Stimulated activated naive CD4-positive, alpha-beta T cell (primary cell): ENCODE measurements around the gene MT1H.
"Not testable (repeated sequence)": the region's sequence is repeated elsewhere in the genome, so short reads cannot be mapped to it uniquely, and the experiment has no call there.

Source experiments
- DNase-seq, 6 experiments: peaks; one replicate each; lab custom pipeline; 2025; lab: John Stamatoyannopoulos, UW

MT1H gene

DNA sequence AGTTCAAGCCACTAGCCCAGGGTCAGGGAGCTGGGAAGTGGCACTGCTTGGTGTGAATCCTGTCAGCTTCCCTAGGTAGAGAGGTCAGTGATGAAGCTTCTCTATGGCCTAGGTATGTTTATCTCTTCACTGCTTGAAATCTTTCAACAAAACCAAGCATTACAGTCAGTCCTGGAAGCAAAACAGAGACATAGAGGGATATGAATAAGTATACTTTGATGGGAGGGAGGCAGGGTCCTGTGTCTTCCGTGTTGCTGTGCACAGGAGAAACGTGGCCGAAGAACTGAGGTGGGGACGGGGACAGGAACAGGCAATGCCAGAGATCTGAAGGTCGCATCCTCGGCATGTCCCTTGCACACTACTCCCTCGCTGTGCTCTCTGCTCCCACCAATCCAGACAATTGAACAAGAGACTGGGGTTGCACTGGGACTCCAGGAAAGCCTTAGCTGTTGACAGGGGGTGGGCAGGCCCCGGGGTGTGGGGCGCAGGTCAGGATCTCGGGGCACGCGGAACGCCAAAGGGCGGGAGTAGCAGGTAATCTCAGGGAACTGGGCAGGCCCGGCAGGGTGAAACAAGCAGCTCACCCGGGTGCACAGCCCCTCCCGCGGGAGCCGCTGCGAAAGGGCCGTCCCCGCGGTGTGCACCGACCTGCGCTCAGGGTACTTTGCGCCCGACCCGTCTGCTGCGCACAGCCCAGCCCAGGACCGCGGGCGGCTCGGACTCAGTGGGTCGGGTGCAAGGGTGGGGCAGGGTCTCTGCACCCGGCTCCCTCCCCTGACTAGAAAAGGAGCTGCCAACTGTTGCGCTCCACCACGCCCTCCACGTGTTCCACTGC lies at the start of gene MT1H:
MT1H (plus strand) TSS at position 810 of the 835 bp plus-strand sequence. CDS start 71 bp downstream, outside the sequence.
- no peak for DNase-seq

DNA sequence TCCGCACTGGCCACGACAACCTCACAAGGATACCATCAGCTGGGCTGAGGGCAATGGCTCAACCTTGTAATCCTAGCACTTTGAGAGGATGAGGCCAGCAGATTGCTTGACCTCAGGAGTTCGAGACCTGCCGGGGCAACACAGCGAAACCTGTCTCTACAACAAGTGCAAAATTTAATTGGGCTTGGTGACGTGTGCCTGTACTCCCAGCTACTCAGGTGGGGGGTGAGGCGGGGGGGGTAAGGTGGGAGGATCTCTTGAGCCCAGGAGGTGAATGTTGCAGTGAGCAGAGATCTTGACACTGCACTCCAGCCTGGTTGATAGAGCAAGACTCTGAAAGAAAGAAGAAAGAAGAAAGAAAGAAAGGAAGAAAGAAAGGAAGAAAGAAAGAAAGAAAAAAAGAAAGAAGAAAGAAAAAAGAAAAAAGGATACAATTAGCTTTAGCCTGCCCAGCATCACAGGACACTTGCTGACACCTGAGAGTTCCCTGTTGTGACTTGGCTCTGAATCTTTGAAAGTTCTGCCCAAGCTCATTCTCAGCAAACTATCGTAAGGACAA lies 49.2 kb upstream of the MT1H start:
- no peak for DNase-seq

DNA sequence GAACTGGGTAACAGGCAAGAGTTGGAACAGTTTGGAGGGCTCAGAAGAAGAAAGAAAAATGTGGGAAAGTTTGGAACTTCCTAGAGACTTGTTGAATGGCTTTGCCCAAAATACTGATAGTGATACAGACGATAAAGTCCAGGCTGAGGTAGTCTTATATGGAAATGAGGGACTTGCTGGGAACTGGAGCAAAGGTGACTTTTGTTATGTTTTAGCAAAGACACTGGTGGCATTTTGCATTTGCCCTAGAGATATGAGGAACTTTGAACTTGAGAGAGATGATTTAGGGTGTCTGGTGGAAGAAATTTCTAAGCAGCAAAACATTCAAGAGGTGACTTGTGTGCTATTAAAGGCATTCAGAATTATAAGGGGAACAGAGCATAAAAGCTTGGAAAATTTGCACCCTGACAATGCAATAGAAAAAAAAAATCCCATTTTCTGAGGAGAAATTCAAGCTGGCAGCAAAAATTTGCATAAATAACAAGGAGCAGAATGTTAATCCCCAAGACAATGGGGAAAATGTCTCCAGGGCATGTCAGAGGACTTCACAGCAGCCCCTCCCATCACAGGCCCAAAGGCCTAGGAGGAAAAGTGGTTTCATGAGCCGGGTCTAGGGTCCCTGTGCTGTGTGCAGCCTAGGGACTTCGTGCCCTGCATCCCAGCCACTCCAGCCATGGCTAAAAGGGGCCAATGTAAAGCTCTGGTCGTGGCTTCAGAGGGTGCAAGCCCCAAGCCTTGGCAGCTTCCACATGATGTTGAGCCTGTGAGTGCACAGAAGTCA lies 47.8 kb upstream of the MT1H start:
- not testable (repeated sequence) for DNase-seq

DNA sequence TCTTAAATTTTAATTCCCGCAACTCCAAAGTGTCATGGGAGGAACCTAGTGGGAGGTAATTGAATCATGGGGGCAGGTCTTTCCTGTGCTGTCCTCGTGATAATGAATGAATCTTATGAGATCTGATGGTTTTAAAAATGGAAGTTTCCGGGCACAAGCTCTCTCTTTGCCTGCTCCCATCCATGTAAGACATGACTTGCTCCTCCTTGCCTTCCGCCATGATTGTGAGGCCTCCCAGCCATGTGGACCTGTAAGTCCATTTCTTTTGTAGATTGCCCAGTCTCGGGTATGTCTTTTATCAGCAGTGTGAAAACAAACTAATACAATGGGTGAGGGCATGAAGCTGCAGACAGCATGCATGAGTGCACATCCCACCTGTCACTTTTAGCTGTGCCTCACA lies 46.4 kb upstream of the MT1H start:
- DNase-seq: not testable (repeated sequence)

DNA sequence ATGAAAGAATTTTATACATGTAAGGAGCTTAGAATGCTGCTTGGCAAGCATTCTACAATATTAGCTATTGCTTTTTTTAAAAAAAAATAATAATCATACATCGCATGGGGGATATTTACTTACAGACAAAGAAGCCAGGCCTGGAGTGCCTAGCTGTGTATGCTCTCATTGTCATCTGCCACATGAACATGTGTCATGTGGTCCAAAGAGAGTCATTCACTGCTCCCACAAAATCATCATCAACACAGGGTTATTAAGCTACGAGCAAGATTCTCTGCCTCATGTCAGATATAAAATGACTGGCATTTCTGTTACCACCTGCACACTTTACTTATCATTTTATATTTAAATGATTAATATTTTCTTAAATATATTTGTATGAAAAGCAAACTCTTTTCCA lies 46.0 kb upstream of the MT1H start:
- DNase-seq: no peak

DNA sequence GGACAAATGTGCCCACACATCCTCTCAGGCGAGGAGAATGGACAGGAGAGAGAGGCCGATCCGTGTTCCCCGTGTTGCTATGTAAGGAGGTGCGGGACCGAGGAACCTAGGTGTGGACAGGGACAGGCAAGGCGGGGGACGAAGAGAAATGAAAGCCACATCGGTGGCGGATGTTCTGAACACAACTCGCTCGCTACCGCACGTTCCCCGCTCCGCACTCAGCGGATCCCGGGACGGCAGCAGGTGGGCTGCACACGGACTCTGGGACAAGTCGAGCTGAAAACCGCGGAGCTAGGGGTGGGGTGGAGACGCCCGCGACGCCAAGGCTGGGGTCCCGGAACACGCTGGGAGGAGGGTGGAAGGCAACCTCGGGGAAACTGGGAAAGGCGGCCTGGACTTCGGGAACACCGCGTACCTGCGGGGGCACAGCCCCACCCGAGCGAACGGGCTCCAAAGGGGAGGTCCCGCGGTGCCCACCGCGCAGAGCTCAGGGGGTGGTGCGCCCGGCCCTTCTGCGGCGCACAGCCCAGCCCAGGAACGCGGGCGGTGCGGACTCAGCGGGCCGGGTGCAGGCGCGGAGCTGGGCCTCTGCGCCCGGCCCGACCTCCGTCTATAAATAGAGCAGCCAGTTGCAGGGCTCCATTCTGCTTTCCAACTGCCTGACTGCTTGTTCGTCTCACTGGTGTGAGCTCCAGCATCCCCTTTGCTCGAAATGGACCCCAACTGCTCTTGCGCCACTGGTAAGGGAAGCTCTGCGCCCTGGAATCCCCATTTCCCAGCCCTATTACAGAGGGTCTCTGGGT lies 44.3 kb upstream of the MT1H start, which contains the start of gene MT1E:
MT1E (plus strand) TSS at position 642 of the 803 bp plus-strand sequence; CDS start at position 713, 71 bp downstream.
- DNase-seq: peak in 3 of 6 experiments; percentile 14 to 48 (median 27)

DNA sequence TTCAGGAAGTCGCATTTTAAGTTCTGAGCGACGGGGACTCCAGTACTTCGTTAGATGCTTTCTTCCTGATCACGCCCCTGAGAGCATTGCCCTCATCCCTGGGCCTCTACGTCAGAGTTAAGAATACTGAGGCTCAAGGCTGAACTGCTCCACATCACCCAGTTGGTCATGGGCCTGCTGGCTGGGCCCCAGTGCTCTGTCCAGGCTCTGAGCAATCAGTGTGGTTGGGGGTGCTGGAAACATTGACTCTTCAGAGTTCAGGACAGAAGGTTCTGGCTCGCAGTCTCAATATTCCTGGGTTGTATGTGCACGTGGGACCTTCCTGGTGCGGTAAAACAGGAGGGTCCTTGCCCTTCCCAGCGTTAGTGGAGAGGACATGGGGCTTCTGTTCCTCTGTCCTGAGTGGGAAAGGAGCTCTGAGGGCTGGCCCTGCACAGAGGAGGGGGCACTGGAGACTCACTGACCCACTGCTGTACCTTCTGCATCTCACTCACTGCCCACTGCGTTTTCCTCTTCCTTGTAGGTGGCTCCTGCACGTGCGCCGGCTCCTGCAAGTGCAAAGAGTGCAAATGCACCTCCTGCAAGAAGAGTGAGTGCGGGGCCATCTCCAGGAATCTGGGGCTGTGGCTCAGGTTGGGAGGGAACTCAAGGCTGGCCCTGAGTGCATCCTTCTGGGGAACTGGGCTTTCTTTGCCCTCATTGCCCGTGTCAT lies 43.5 kb upstream of the MT1H start:
- no peak for DNase-seq

DNA sequence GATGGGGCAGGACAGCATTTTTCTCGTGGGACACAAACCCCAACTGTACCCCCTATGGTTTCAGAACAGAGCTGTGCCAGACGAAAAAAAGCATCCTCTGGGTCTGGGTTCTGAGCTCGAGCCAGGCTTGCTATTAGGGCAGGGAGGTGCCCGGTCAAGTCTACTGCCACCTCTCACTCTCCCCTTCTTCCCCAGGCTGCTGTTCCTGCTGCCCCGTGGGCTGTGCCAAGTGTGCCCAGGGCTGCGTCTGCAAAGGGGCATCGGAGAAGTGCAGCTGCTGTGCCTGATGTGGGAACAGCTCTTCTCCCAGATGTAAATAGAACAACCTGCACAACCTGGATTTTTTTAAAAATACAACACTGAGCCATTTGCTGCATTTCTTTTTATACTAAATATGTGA lies 42.9 kb upstream of the MT1H start:
- DNase-seq: no peak

DNA sequence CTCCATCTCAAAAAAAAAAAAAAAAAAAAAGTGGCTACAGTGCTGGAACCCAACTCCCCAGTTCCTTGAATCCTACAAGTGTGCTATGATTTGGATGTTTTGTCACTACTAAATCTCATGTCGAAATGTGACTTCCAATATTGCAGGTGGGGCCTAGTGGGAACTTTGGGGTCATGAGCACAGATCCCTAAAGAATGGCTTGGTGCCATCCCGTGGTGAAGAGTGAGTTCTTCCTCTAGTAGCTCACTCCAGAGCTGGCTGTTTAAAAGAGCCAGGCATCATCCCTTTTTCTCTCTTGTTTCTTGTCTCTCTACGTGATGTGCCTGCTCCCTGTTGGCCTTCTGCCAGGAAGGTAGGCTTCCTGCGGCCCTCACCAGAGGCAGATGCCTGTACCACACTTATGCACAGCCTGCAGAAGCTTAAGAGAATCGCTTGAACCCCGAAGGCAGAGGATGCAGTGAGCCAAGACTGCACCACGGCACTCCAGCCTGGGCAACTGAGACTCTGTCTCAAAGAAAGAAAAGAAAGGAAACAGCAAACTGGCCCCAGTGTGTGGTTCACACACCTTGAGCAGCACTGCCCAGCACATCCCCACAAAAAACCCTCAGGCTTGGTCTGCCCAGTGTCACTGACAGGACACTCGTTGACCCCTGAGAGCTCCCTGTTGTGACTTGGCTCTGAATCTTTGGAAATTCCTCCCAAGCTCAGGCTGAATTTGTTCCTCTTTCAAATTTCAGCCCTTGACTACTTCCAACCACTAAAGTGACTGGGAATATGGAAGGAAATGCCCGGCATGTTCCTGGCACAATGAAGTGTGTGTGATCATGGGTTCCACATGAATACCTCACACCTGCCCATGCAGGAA lies 40.9 kb upstream of the MT1H start:
- no peak for DNase-seq

DNA sequence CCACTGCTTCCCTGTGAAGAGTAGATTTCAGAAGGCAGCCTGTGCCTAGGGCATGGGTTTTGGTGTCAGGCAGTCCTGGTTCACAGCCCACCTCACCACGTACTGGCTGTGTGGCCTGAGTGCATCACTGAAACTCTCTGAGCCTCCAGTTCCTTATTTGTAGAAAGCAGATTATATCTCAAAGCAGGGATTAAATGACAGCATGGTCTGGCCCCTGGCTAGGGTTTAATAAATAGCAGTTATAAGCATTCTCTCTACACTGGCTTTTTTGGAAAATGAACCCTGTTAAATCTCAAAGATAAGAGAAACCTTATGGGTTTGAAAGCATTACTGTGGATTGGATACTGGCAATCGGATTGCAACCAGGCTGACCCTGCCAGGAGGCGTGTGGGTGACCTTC lies 40.1 kb upstream of the MT1H start:
- no peak for DNase-seq

DNA sequence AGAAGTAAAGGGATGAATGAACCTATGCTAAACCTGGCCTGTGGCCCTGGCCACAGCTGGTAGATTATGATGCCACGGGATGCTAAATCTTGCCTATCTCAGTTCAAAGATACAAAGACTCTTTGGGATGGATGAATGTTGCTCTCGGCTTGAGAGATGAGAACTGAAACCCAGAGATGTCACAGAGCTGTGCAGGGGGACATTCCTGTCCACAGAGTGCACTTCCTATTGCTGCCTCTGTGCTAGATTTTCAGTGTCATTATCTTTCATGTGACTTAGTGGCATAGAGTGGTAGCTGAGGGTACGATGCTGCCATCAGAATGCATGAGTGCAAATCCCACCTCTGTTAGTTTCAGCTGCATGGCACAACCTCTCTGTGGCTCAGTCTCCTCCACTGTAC lies 39.5 kb upstream of the MT1H start:
- DNase-seq: no peak

DNA sequence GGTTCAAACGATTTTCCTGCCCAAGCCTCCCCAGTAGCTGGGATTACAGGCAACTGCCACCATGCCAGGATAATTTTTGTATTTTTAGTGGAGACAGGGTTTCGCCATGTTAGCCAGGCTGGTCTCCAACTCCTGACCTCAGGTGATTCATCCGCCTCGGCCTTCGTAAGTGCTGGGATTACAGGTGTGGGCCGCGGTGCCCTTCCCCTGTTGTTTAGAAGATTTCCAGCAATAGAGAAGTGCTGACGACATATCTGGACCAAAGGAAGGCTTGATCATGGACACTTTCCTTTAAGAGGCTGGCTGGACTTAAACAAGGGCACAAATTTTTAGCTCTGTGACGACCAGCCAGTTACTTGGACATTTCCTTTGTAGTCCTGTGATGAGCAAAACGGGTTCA lies 38.4 kb upstream of the MT1H start:
- DNase-seq: no peak

DNA sequence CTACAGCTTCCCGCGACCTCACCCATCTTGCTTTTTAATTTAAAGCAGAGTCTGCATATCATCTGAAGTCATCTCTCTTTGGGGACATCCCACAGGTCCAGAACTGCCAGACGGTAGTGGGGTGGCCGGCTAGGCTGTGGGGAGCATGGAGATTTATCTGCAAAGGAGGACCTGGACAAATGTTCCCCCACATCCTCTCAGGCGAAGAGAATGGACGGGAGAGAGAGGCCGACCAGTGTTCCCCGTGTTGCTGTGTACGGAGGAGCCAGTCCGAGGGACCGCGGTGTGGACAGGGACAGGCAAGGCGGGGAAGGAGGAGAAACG lies 37.8 kb upstream of the MT1H start:
- no peak for DNase-seq

DNA sequence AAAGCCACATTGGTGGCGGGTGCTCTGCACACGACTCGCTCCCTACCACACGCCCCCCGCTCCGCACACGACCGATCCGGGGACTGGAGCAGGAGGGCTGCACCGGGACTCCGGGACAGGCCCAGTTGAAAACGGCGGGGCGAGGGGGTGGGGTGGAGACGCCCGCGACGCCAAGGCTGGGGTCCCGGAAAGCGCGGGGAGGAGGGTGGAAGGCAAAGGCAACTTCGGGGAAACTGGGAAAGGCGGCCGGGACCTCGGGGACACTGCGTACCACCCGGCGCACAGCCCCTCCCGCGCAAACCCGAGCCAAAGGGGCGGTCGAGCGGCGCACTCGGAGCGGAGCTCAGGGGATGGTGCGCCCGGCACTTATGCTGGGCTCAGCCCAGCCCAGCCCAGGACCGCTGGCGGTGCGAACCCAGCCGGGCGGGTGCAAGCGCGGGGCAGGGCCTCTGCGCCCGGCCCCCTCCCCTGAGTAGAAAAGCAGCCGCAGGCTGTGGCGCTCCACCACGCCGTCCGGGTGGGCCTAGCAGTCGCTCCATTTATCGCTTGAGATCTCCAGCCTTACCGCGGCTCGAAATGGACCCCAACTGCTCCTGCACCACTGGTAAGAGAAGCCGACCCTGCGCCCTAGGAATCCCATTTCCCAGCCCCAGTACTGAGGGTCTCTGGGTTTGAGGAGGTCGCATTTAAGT lies 37.3 kb upstream of the MT1H start, which contains the start of gene MT1M:
MT1M (plus strand) TSS at position 504 of the 692 bp plus-strand sequence; CDS start at position 577, 73 bp downstream.
- no peak for DNase-seq

DNA sequence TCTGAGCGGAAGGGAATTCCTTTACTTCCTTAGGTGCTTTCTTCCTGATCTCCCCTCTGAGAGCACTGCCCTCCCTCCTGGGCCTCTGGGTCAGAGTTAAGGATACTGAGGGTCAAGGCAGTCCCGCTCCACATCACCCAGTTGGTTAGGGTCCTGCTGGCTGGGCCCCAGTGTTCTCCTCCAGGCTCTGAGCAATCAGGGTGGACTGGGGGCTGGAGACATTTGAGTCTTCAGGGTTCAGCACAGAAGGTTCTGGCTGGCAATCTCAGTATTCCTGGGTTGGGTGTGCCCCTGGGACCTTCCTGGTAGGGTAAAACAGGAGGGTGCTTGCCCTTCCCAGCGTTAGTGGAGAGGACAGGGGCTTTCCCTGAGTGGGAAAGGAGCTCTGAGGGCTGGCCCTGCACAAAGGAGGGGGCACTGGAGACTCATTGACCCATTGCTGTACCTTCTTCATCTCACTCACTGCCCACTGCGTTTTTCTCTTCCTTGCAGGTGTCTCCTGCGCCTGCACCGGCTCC lies 36.7 kb upstream of the MT1H start:
- no peak for DNase-seq

DNA sequence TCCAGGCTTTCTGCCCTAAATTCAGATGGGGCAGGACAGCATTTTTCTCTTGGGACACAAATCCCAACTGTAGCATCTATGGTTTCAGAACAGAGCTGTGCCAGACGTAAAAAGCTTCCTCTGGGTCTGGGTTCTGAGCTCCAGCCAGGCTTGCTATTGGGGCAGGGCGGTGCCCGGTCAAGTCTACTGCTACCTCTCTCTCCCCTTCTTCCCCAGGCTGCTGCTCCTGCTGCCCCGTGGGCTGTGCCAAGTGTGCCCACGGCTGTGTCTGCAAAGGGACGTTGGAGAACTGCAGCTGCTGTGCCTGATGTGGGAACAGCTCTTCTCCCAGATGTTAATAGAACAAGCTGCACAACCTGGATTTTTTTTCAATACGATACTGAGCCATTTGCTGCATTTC lies 36.1 kb upstream of the MT1H start:
- no peak for DNase-seq

DNA sequence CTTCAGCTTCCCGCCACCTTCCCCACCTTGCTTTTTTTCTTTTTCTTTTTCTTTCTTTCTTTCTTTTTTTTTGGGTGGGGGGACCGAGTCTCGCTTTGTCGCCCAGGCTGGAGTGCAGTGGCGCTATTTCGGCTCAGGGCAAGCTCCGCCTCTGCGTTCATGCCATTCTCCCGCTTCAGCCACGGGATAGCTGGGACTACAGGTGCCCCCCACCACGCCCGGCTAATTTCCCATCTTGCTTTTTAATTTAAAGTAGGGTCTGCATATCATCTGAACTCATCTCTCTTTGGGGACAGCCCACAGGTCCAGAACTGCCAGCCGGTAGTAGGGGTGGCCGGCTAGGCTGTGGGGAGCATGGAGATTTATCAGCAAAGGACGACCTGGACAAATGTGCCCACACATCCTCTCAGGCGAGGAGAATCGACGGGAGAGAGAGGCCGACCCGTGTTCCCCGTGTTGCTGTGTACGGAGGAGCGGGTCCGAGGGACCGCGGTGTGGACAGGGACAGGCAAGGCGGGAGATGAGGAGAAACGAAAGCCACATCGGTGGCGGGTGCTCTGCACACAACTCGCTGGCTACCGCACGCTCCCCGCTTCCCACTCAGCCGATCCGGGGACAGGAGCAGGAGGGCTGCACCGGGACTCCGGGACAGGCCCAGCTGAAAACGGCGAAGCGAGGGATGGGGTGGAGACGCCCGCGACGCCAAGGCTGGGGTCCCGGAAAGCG lies 34.7 kb upstream of the MT1H start:
- no peak for DNase-seq

DNA sequence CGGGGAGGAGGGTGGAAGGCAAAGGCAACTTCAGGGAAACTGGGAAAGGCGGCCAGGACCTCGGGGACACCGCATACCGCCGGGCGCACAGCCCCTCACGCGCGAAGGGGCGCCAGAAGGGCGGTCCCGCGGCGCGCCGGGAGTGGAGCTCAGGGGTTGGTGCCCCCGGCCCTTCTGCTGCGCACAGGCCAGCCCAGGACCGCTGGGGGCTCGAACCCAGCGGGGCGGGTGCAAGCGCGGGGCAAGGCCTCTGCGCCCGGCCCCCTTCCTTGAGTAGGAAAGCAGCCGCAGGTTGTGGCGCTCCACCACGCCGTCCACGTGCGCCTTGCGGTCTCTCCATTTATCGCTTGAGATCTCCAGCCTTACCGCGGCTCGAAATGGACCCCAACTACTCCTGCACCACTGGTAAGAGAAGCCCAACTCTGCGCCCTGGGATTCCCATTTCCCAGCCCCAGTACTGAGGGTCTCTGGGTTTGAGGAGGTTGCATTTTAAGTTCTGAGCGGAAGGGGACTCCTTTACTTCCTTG lies 34.1 kb upstream of the MT1H start:
- DNase-seq: no peak
